ENCODE measurements around the gene CRYBA4. TPM values are rescaled to one million over a fixed set of nuclear protein-coding genes. Genes with fewer than 3 reads are reported as not detected.

CRYBA4 gene
- total and polyA plus RNA-seq, 2 of the 13 experiments (the other 11 are each of a cell fraction or from before 2014, with no cell fraction given) = not detected

GRCh38 chr22:26586556-26587325 is 35.0 kb upstream of the CRYBA4 start:
- H2AFZ ChIP-seq (ENCODE audit: low read length) = no peak overlapping the region
- no peak overlapping the region for H3K4me3 ChIP-seq (replicated peaks in 1 of 3; ENCODE audit: insufficient read depth in 1 of 3, low read depth in 2 of 3, low read length in 3 of 3)
- H3K9me3 ChIP-seq (ENCODE audit: low read length) = no peaks in the 10 kb centered on the region
- H3K9ac ChIP-seq (ENCODE audit: insufficient read depth, low read depth, low read length) = no peak overlapping the region
- TF ChIP-seq MED13 (CRISPR knock-in tag; IDR thresholded peaks at IDR 0.05) (no peak), NONO (IDR thresholded peaks at IDR 0.05) (no peak), NONO (CRISPR knock-in tag; conservative IDR thresholded peaks at IDR 0.05) (no peak), ELF1 (CRISPR knock-in tag; IDR thresholded peaks at IDR 0.05) (no peak), HBP1 (CRISPR knock-in tag; IDR thresholded peaks at IDR 0.05; ENCODE audit: low read depth) (no peak), ZNF558 (CRISPR knock-in tag; IDR thresholded peaks at IDR 0.05; ENCODE audit: borderline replicate concordance) (no peak), BORCS8-MEF2B (CRISPR knock-in tag; IDR thresholded peaks at IDR 0.05) (no peak), DRAP1 (CRISPR knock-in tag; IDR thresholded peaks at IDR 0.05) (no peak), ADNP (CRISPR knock-in tag; IDR thresholded peaks at IDR 0.05) (no peak), ARNT (IDR thresholded peaks at IDR 0.05) (no peak), BHLHE40 (IDR thresholded peaks at IDR 0.05; ENCODE audit: low read length) (no peak), SRSF4 (IDR thresholded peaks at IDR 0.05; ENCODE audit: low read depth, low read length, poor library complexity, severe bottlenecking) (no peak), ZFY (CRISPR knock-in tag; IDR thresholded peaks at IDR 0.05) (no peak), SKI (IDR thresholded peaks at IDR 0.05; ENCODE audit: partially characterized antibody) (no peak), ZNF761 (CRISPR knock-in tag; conservative IDR thresholded peaks at IDR 0.05) (no peak), SRY (CRISPR knock-in tag; IDR thresholded peaks at IDR 0.05) (no peak)
- TF ChIP-seq, protein P1, sequence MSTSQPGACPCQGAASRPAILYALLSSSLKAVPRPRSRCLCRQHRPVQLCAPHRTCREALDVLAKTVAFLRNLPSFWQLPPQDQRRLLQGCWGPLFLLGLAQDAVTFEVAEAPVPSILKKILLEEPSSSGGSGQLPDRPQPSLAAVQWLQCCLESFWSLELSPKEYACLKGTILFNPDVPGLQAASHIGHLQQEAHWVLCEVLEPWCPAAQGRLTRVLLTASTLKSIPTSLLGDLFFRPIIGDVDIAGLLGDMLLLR (CRISPR knock-in tag; IDR thresholded peaks at IDR 0.05) = no peak
- TF ChIP-seq, protein P2, sequence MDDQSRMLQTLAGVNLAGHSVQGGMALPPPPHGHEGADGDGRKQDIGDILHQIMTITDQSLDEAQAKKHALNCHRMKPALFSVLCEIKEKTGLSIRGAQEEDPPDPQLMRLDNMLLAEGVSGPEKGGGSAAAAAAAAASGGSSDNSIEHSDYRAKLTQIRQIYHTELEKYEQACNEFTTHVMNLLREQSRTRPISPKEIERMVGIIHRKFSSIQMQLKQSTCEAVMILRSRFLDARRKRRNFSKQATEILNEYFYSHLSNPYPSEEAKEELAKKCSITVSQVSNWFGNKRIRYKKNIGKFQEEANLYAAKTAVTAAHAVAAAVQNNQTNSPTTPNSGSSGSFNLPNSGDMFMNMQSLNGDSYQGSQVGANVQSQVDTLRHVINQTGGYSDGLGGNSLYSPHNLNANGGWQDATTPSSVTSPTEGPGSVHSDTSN (CRISPR knock-in tag; IDR thresholded peaks at IDR 0.05; ENCODE audit: borderline replicate concordance) = no peak
- TF ChIP-seq, protein P3, sequence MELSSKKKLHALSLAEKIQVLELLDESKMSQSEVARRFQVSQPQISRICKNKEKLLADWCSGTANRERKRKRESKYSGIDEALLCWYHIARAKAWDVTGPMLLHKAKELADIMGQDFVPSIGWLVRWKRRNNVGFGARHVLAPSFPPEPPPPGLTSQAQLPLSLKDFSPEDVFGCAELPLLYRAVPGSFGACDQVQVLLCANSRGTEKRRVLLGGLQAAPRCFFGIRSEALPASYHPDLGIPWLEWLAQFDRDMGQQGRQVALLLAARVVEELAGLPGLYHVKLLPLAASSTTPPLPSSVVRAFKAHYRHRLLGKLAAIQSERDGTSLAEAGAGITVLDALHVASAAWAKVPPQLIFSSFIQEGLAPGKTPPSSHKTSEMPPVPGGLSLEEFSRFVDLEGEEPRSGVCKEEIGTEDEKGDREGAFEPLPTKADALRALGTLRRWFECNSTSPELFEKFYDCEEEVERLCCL (CRISPR knock-in tag; IDR thresholded peaks at IDR 0.05; ENCODE audit: borderline replicate concordance) = no peak
- no peak overlapping the region for H3K27ac ChIP-seq (ENCODE audit: extremely low read length, insufficient read depth, low read length)
- 92% methylated on average over 9 of the region's 11 CpGs for WGBS (ENCODE audit: low lambda C conversion rate)
- H3K36me3 ChIP-seq (replicated peaks in 1 of 2; ENCODE audit: control insufficient read depth in 1 of 2, insufficient read depth in 2 of 2, low read length in 2 of 2) = 0 out of 5 replicates have a peak, but pooled peaks cover 0 to 4% of the 10 kb centered on the region in 2 experiments
- DNase-seq (ENCODE audit: low spot score) (no peak), FAIRE-seq (no peak), ATAC-seq (no peak)
- intact Hi-C loops (cut with micrococcal nuclease; ENCODE audit: unreplicated experiment) (no loop called here), in situ Hi-C loops (cut with HindIII; ENCODE audit: extremely low pct_ligation_motif_present, low pct_unique_long_range_greater_than_20kb) (no loop called here)
- H3K79me2 ChIP-seq (ENCODE audit: insufficient read depth, low read length) = peaks cover 10% of the 10 kb centered on the region
- ChIA-PET POLR2A (interaction anchor here (1.2 kb wide), 1 partner anchor 103 kb away, joined by 3 read pairs; the partner anchor contains the start of genes HPS4 and SRRD), CTCF (ENCODE audit: low intra/inter-chr PET ratio, low total read pairs) (no interaction called here)
- H3K4me1 ChIP-seq (ENCODE audit: insufficient read depth, low read length) = peaks cover 25% of the 10 kb centered on the region
- H3K4me2 ChIP-seq (ENCODE audit: low read depth, low read length) = no peak overlapping the region
- no TSS peak for BruUV-seq (replicated peaks)
- H3K27me3 ChIP-seq (ENCODE audit: control insufficient read depth in 1 of 2, insufficient read depth in 2 of 2, low read length in 2 of 2) = no peaks in the 10 kb centered on the region; a peak in 1 of 5 replicates
- H4K20me1 ChIP-seq (ENCODE audit: insufficient read depth, low read length) = no peaks in the 10 kb centered on the region
